Hematopoietic multipotent progenitor cell treated with erythropoietin and hydrocortisone succinate and interleukin-3 and kit ligand, for 17 days (in vitro differentiated cells): Measurements from ENCODE around the gene CNKSR3.

ENCODE experiments used
- DNase-seq: peaks from one replicate; pipeline ENCODE4 v3.0.0-alpha.2; 2015; ENCODE audit warnings: low spot score

Gene CNKSR3

GRCh38 chr6:154479351-154479769, 31.1 kb downstream of the CNKSR3 start:
- no peak for DNase-seq

GRCh38 chr6:154478701-154479060, 31.8 kb downstream of the CNKSR3 start:
- DNase-seq = no peak

- DNase-seq = no peak
Observed at GRCh38 chr6:154478021-154478700, 32.3 kb downstream of the CNKSR3 start.

- no peak for DNase-seq
Observed at GRCh38 chr6:154476494-154476893, 34.0 kb downstream of the CNKSR3 start.

- DNase-seq = no peak
Observed at GRCh38 chr6:154474648-154475428, 35.6 kb downstream of the CNKSR3 start.

GRCh38 chr6:154473324-154473723, 37.2 kb downstream of the CNKSR3 start:
- DNase-seq = no peak

- no peak for DNase-seq
Observed at GRCh38 chr6:154471609-154472362, 38.7 kb downstream of the CNKSR3 start.

GRCh38 chr6:154469306-154469935, 41.1 kb downstream of the CNKSR3 start:
- DNase-seq = no peak

GRCh38 chr6:154468760-154469159, 41.7 kb downstream of the CNKSR3 start:
- DNase-seq = no peak

GRCh38 chr6:154466971-154467679, 43.4 kb downstream of the CNKSR3 start:
- DNase-seq = no peak

GRCh38 chr6:154466139-154466538, 44.3 kb downstream of the CNKSR3 start:
- no peak for DNase-seq

GRCh38 chr6:154463573-154464419, 46.7 kb downstream of the CNKSR3 start:
- DNase-seq = no peak

GRCh38 chr6:154462425-154462824, 48.1 kb downstream of the CNKSR3 start:
- no peak for DNase-seq

- DNase-seq = no peak
Observed at GRCh38 chr6:154461348-154461747, 49.1 kb downstream of the CNKSR3 start.

GRCh38 chr6:154460306-154461071, 50.0 kb downstream of the CNKSR3 start:
- DNase-seq = no peak

GRCh38 chr6:154459513-154459912, 51.0 kb downstream of the CNKSR3 start:
- DNase-seq = no peak

- no peak for DNase-seq
Observed at GRCh38 chr6:154458565-154459470, 51.7 kb downstream of the CNKSR3 start.

- no peak for DNase-seq
Observed at GRCh38 chr6:154457881-154458284, 52.6 kb downstream of the CNKSR3 start.
